ENCODE data around the gene SLC25A42. TPM values are rescaled to one million over a fixed set of nuclear protein-coding genes. Genes with fewer than 3 reads are reported as not detected.
A peak's percentile ranks its signal among the peaks of the same experiment; 100 is the strongest.

The SLC25A42 gene
- total and polyA plus RNA-seq, 2 of the 13 experiments (the other 11 are each of a cell fraction or from before 2014, with no cell fraction given), result 12.8 to 18.3 TPM

DNA sequence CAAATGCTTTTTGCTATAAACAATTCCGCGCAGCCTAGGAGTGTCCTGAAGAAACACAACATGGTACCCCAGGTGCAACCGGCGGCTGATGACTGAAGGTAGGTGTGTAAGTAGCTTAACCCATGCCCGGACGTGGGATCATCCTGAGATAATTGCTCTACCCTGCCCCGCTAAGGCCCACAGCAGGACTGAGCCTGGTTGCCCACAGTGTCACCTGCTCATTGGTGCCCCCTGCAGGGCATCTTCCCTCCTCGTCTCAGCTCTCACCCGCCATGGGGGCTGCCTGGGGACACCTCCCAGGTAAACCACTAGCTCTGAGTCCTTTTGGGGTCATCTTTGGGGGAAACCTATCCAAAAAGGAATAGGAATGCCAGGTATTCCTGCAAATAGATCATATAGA, 52.2 kb downstream of the SLC25A42 start (continued):
- TF ChIP-seq, protein P1, sequence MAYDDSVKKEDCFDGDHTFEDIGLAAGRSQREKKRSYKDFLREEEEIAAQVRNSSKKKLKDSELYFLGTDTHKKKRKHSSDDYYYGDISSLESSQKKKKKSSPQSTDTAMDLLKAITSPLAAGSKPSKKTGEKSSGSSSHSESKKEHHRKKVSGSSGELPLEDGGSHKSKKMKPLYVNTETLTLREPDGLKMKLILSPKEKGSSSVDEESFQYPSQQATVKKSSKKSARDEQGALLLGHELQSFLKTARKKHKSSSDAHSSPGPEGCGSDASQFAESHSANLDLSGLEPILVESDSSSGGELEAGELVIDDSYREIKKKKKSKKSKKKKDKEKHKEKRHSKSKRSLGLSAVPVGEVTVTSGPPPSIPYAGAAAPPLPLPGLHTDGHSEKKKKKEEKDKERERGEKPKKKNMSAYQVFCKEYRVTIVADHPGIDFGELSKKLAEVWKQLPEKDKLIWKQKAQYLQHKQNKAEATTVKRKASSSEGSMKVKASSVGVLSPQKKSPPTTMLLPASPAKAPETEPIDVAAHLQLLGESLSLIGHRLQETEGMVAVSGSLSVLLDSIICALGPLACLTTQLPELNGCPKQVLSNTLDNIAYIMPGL (CRISPR knock-in tag; IDR thresholded peaks at IDR 0.05; ENCODE audit: borderline replicate concordance in 1 of 2, low read depth in 1 of 2), result 0 out of 4 replicates have a peak, but pooled peaks of 1 of the 2 experiments have one; percentile 45
- TF ChIP-seq, protein P2, sequence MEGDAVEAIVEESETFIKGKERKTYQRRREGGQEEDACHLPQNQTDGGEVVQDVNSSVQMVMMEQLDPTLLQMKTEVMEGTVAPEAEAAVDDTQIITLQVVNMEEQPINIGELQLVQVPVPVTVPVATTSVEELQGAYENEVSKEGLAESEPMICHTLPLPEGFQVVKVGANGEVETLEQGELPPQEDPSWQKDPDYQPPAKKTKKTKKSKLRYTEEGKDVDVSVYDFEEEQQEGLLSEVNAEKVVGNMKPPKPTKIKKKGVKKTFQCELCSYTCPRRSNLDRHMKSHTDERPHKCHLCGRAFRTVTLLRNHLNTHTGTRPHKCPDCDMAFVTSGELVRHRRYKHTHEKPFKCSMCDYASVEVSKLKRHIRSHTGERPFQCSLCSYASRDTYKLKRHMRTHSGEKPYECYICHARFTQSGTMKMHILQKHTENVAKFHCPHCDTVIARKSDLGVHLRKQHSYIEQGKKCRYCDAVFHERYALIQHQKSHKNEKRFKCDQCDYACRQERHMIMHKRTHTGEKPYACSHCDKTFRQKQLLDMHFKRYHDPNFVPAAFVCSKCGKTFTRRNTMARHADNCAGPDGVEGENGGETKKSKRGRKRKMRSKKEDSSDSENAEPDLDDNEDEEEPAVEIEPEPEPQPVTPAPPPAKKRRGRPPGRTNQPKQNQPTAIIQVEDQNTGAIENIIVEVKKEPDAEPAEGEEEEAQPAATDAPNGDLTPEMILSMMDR (CRISPR knock-in tag; IDR thresholded peaks at IDR 0.05), result peak; percentile 79
- TF ChIP-seq HOXA3 (CRISPR knock-in tag; IDR thresholded peaks at IDR 0.05) (peak; percentile 25; the same call in 1 of the 2 replicates), SMC3 (IDR thresholded peaks at IDR 0.05; ENCODE audit: low read length) (peak; percentile 65), ZNF746 (CRISPR knock-in tag; IDR thresholded peaks at IDR 0.05) (no peak), JUN (CRISPR knock-in tag; IDR thresholded peaks at IDR 0.05) (no peak), FOXM1 (CRISPR knock-in tag; IDR thresholded peaks at IDR 0.05) (no peak), SMAD3 (CRISPR knock-in tag; IDR thresholded peaks at IDR 0.05) (0 out of 2 replicates have a peak, but pooled peaks have one; percentile 38), RAD21 (CRISPR knock-in tag; IDR thresholded peaks at IDR 0.05) (peak; percentile 84), KLF13 (CRISPR knock-in tag; IDR thresholded peaks at IDR 0.05) (no peak)
- TF ChIP-seq, protein P3, sequence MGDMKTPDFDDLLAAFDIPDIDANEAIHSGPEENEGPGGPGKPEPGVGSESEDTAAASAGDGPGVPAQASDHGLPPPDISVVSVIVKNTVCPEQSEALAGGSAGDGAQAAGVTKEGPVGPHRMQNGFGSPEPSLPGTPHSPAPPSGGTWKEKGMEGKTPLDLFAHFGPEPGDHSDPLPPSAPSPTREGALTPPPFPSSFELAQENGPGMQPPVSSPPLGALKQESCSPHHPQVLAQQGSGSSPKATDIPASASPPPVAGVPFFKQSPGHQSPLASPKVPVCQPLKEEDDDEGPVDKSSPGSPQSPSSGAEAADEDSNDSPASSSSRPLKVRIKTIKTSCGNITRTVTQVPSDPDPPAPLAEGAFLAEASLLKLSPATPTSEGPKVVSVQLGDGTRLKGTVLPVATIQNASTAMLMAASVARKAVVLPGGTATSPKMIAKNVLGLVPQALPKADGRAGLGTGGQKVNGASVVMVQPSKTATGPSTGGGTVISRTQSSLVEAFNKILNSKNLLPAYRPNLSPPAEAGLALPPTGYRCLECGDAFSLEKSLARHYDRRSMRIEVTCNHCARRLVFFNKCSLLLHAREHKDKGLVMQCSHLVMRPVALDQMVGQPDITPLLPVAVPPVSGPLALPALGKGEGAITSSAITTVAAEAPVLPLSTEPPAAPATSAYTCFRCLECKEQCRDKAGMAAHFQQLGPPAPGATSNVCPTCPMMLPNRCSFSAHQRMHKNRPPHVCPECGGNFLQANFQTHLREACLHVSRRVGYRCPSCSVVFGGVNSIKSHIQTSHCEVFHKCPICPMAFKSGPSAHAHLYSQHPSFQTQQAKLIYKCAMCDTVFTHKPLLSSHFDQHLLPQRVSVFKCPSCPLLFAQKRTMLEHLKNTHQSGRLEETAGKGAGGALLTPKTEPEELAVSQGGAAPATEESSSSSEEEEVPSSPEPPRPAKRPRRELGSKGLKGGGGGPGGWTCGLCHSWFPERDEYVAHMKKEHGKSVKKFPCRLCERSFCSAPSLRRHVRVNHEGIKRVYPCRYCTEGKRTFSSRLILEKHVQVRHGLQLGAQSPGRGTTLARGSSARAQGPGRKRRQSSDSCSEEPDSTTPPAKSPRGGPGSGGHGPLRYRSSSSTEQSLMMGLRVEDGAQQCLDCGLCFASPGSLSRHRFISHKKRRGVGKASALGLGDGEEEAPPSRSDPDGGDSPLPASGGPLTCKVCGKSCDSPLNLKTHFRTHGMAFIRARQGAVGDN (CRISPR knock-in tag; IDR thresholded peaks at IDR 0.05), result peak; percentile 50

Measured in HepG2 (cell line).